K562 (cell line): Measurements from ENCODE around the gene TMEM11. TPM values are rescaled to one million over a fixed set of nuclear protein-coding genes. Genes with fewer than 3 reads are reported as not detected.

Experiments used
- ATAC-seq: fragments of 200-7000 bp; cut with Tn5 transposase; 3 replicates; pipeline ENCODE4 v1.9.1; 2020; ENCODE audit warnings: moderate library complexity
- BruUV-seq: library from RNA; stranded (reverse); fragments of 400-500 nt; replicated peaks from 2 replicates; lab custom pipeline; 2021; lab: Mats Ljungman, UMichigan
- CTCF ChIA-PET: fragments of 300-600 bp; formaldehyde crosslinking; extraction: SDS; loops from one replicate; lab custom pipeline; 2021; ENCODE audit warnings: low intra/inter-chr PET ratio; lab: Yijun Ruan, JAX
- POLR2A ChIA-PET: fragments of 300-600, 350-650 bp; sonication (Branson Sonifier 250); formaldehyde crosslinking; extraction: SDS; loops from one replicate; lab custom pipeline; 2021; ENCODE audit warnings: antibody characterized with exemption, inconsistent platforms; lab: Yijun Ruan, JAX
- DNase-seq, 4 experiments: peaks; one replicate each; pipeline versions ENCODE4 v3.0.0 to v3.0.0-alpha.2; 2011 to 2018; ENCODE audit warnings: low spot score in 3 of 4, mixed read lengths in 3 of 4; ENCODE audit errors: extremely low read depth in 1 of 4
- FAIRE-seq: peaks from 2 replicates; lab custom pipeline; 2011; peaks lifted over from hg19 to GRCh38; lab: Jason Lieb, UNC
- H2AFZ ChIP-seq: 2 replicates; pipeline ENCODE4 v1.6.0; 2011; ENCODE audit warnings: low read depth, low read length, control low read depth, inconsistent platforms
- H3K27ac ChIP-seq: fragments of 200-600 bp; 3 replicates; pipeline ENCODE4 v1.8.0; 2011; ENCODE audit warnings: low read depth, mild to moderate bottlenecking, control low read depth, inconsistent platforms, low read length, moderate library complexity, mixed read lengths; ENCODE audit errors: extremely low read depth
- H3K27me3 ChIP-seq, 2 experiments: fragments of 300-600 bp in 1 of 2; 2 replicates in 1 of 2; 3 replicates in 1 of 2; pipeline versions ENCODE4 v1.6.0 to v1.8.0; 2011; ENCODE audit warnings: inconsistent platforms in 2 of 2, low read length in 2 of 2, mild to moderate bottlenecking in 1 of 2, mixed read lengths in 1 of 2, moderate library complexity in 1 of 2; ENCODE audit not compliant: control insufficient read depth in 2 of 2, insufficient read depth in 2 of 2
- H3K36me3 ChIP-seq: fragments of 300-600 bp; 3 replicates; pipeline ENCODE4 v1.8.0; 2011; ENCODE audit warnings: mild to moderate bottlenecking, low read length, inconsistent platforms; ENCODE audit not compliant: control insufficient read depth, insufficient read depth
- H3K4me1 ChIP-seq, 2 experiments: fragments of 200-600 bp in 1 of 2; replicated peaks in 1 of 2; 2 replicates in 1 of 2; 3 replicates in 1 of 2; pipeline versions ENCODE4 v1.5.1 to v1.8.0; 2011; ENCODE audit warnings: inconsistent platforms in 2 of 2, low read length in 2 of 2, mild to moderate bottlenecking in 1 of 2, mixed read lengths in 1 of 2, moderate library complexity in 1 of 2; ENCODE audit not compliant: control insufficient read depth in 2 of 2, insufficient read depth in 2 of 2
- H3K4me2 ChIP-seq: 2 replicates; pipeline ENCODE4 v1.6.1; 2011; ENCODE audit warnings: low read length, control low read depth, inconsistent platforms, mixed read lengths; ENCODE audit not compliant: insufficient read depth
- H3K4me3 ChIP-seq: fragments of 200-600 bp; sonication (generic), shearing (Covaris generic); 2 replicates; pipeline ENCODE4 v1.5.1; 2016; ENCODE audit warnings: control low read depth, inconsistent platforms
- H3K79me2 ChIP-seq: fragments of 200-600 bp; 3 replicates; pipeline ENCODE4 v1.8.0; 2011; ENCODE audit warnings: low read length, inconsistent platforms; ENCODE audit not compliant: control insufficient read depth, insufficient read depth
- H3K9ac ChIP-seq, 2 experiments: 2 replicates each; pipeline versions ENCODE4 v1.6.0 to v1.6.1; 2011; ENCODE audit warnings: low read depth in 2 of 2, low read length in 2 of 2, control low read depth in 1 of 2, inconsistent platforms in 1 of 2, mild to moderate bottlenecking in 1 of 2, mixed read lengths in 1 of 2; ENCODE audit not compliant: insufficient read depth in 1 of 2
- H3K9me1 ChIP-seq: one replicate; pipeline ENCODE4 v1.6.0; 2011; ENCODE audit warnings: inconsistent platforms, mild to moderate bottlenecking, low read length, moderate library complexity; ENCODE audit not compliant: control insufficient read depth, insufficient read depth
- H3K9me3 ChIP-seq: replicated peaks from 2 replicates; pipeline ENCODE4 v1.5.1; 2011; ENCODE audit warnings: low read depth, low read length, inconsistent platforms; ENCODE audit not compliant: control insufficient read depth, insufficient read depth
- H4K20me1 ChIP-seq: replicated peaks from 2 replicates; pipeline ENCODE4 v1.6.1; 2011; ENCODE audit warnings: low read length, inconsistent platforms, mixed read lengths; ENCODE audit not compliant: control insufficient read depth, insufficient read depth
- HOXB6 ChIP-seq: fragments of 250-450 bp; sonication (Bioruptor Pico); IDR thresholded peaks from 2 replicates; pipeline ENCODE4 v1.5.1; 2022; ENCODE audit warnings: mild to moderate bottlenecking, borderline replicate concordance
- LARP7 ChIP-seq: fragments of 450-650 bp; IDR thresholded peaks from 2 replicates; pipeline ENCODE4 v1.6.1; 2016
- SIX5 ChIP-seq, 2 experiments: IDR thresholded peaks; 2 replicates each; pipeline ENCODE4 v1.6.1; 2011; ENCODE audit warnings: low read length in 2 of 2, borderline replicate concordance in 1 of 2, low read depth in 1 of 2, mild to moderate bottlenecking in 1 of 2, moderate library complexity in 1 of 2; ENCODE audit not compliant: insufficient read depth in 1 of 2
- SUPT5H ChIP-seq: fragments of 450-650 bp; IDR thresholded peaks from 2 replicates; pipeline ENCODE4 v1.6.1; 2016
- ZNF121 ChIP-seq: sonication (generic); formaldehyde crosslinking; conservative IDR thresholded peaks from 2 replicates; pipeline ENCODE4 v1.8.0; 2022; ENCODE audit warnings: missing genetic modification reagents
- ZNF253 ChIP-seq: fragments of 250-450 bp; sonication (Bioruptor Pico); conservative IDR thresholded peaks from 2 replicates; pipeline ENCODE4 v1.6.1; 2021; ENCODE audit warnings: mild to moderate bottlenecking
- ZNF354B ChIP-seq: fragments of 250-450 bp; sonication (Bioruptor Pico); IDR thresholded peaks from 2 replicates; pipeline ENCODE4 v1.4.0; 2020
- WGBS: fragments of 100-300 bp; shearing (Covaris generic); methylation state at CpG from one replicate; pipeline ENCODE4 v1.1.6; 2016; ENCODE audit warnings: low coverage, mixed read lengths; ENCODE audit not compliant: insufficient coverage; ENCODE audit errors: missing lambda C conversion rate; 5-methylcytosine and 5-hydroxymethylcytosine counted together
- in situ Hi-C: fragments of 300-500 bp; cut with MboI; formaldehyde crosslinking; loops from 4 replicates; pipeline ENCODE4 v1.15.0; 2018; ENCODE audit warnings: inconsistent platforms, mixed read lengths
- intact Hi-C: fragments of 100-400 bp; cut with micrococcal nuclease; formaldehyde crosslinking; loops from 2 replicates; pipeline ENCODE4 v1.14.2; 2022
- polyA plus RNA-seq, 8 experiments: library from polyadenylated mRNA; depleted of rRNA in 4 of 8; stranded (reverse) in 5 of 8; unstranded in 3 of 8; fragments of >200 nt; fragmentation: Nextera tagmentation in 2 of 8; fragmentation: Illumina TruSeq in 1 of 8; extraction: Ambion mirVana in 2 of 8; extraction: Trizol in 1 of 8; gene quantifications; 2 replicates each; pipeline versions ENCODE4 v1.2.1 to v1.2.3, GENCODE V29; 2011 to 2014; ENCODE audit warnings: inconsistent platforms in 1 of 8, missing spikeins in 1 of 8
- total RNA-seq, 7 experiments: library from RNA; depleted of rRNA in 6 of 7; stranded (reverse); fragments of >200 nt in 6 of 7; fragmentation: Illumina TruSeq in 2 of 7; extraction: Trizol in 2 of 7; gene quantifications; 2 replicates each; pipeline versions ENCODE4 v1.2.1 to v1.2.3, GENCODE V29; 2011 to 2021; ENCODE audit warnings: low replicate concordance in 1 of 7

TMEM11 gene
- total and polyA plus RNA-seq, 9 of the 15 experiments (the other 6 are each of a cell fraction or from before 2014, with no cell fraction given) = 12.0 to 40.7 (median 30.0) TPM

- Histone ChIP-seq H3K9ac (no peak overlapping the region; a peak in 1 of 4 replicates), H4K20me1 (no peaks in the 10 kb centered on the region), H3K9me1 (no peaks in the 10 kb centered on the region), H2AFZ (no peak overlapping the region), H3K4me3 (no peak overlapping the region), H3K4me1 (no peaks in the 10 kb centered on the region; a peak in 1 of 5 replicates), H3K27ac (no peak overlapping the region), H3K36me3 (no peaks in the 10 kb centered on the region), H3K9me3 (no peaks in the 10 kb centered on the region), H3K79me2 (no peaks in the 10 kb centered on the region), H3K4me2 (no peak overlapping the region), H3K27me3 (no peaks in the 10 kb centered on the region)
- intact Hi-C loops = no loop called here
- no peak for ATAC-seq
- no peak for FAIRE-seq
- WGBS = 49% methylated on average over 7 of the region's 7 CpGs
- no TSS peak for BruUV-seq
- no peak for DNase-seq
- ChIA-PET POLR2A (no interaction called here), CTCF (no interaction called here)
- TF ChIP-seq LARP7 = no peak
- TF ChIP-seq SUPT5H = no peak
- no peak for TF ChIP-seq ZNF253 (CRISPR knock-in tag)
- TF ChIP-seq ZNF354B (CRISPR knock-in tag) = no peak
- no peak for TF ChIP-seq SIX5 (IDR thresholded peaks at IDR 0.05; ENCODE audit: borderline replicate concordance in 1 of 2, insufficient read depth in 1 of 2, low read depth in 1 of 2, low read length in 2 of 2)
- TF ChIP-seq ZNF121 (CRISPR knock-in tag) = no peak
- TF ChIP-seq HOXB6 = no peak
- in situ Hi-C loops = no loop called here
These were observed 19.8 kb upstream of the TMEM11 start for GRCh38 chr17:21233581-21234347.
